ENCODE results near the gene WLS. TPM values are rescaled to one million over a fixed set of nuclear protein-coding genes. Genes with fewer than 3 reads are reported as not detected.

WLS gene
- total RNA-seq, 1 experiment from 2014 or later: 326 TPM

- DNase-seq (ENCODE audit: low spot score): no peak
- in situ Hi-C loops (cut with HindIII; ENCODE audit: low sequenced_read_pairs): no loop called here
These were observed 26.4 kb downstream of the WLS start for GRCh38 chr1:68205794-68206358.

DNA sequence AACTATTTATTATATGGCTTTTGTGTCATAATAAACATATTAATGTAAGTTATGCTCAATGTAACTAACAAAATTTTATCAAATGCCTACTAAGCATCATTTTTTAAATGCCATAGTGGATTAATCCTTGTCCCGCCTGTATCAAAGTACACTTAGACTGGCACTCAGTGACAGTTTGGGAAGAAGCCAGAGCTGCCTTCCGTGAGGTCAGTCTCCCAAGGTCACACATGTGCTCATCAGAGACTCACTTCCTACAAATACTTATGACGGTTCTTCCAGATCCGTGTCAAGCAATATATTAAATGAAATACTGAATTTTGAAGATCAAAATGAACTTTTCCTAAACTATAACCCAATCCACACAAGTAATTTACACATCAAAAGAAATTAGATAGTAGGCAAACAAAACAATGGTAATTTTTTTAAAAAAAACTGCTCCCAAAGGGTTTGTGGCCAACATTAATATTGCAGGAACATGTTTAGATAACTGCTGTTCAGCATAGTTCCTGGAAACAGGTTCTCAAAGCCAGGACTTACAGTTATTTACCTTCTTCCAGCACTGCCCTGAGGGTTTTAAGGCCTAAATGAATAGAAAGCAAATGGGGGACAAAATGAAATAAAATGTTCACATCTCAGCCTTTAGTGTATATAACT is 27.2 kb downstream of the WLS start:
- in situ Hi-C loops (cut with HindIII; ENCODE audit: low sequenced_read_pairs): no loop called here
- no peak for DNase-seq (ENCODE audit: low spot score)

DNA sequence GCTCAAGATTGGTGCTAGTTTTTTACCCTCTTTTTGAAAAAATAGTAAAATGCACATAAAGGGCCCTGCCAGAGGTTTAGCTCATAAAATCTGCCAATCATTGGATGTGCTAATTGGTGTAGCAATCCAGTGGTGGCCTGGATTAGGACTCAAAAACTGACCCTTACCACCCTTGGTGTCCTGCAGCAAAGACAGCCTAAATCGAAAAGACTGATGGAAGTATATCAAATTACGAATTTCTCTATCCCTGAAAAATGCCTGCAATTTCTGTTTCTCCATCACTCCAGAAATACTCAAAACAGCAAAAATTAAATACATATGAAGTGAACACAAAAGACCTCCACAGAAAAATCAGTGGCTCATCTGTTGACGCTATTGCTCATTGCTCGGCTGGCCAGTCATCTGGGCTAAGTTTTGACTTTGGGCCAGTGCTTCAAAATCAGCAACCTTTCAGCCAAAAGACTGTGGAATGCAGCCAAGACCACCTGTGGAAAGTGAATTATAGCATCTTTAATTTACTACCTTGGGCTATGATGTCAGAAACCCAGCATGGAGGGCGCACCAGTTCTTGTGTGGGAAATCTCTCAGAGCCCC is 30.0 kb downstream of the WLS start:
- in situ Hi-C loops (cut with HindIII; ENCODE audit: low sequenced_read_pairs): no loop called here
- DNase-seq (ENCODE audit: low spot score): no peak

DNA sequence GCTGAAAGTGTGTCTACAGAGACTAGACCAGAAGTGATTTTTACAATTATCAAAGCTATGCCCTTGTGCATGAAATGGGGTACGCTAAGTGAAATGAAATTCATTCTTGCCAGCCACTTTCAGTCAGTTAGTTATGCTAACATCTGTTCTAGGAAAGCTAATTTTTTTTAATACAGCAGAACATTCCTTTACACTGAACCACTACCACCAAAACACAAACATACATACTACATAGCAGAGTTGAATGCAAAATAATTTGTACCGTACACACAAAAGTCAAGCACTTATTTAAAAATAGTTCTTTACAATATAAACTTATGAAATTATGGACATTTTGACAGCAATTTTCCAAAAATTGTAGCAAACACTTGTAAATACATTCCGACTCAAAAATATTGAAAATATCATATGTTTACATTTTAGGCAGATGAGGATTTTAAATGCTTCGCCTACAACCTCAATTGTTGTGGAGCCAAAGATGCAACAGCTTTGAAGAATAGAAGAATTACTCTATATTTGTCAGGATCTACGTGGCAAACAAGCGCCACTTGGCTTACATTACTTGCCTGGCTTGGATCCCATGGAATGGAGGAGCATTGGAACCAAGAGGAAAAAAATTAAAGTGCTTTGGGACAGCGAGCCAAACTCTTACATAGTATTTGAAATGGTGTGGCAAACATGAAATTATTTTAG is 30.6 kb downstream of the WLS start:
- DNase-seq (ENCODE audit: low spot score): no peak
- in situ Hi-C loops (cut with HindIII; ENCODE audit: low sequenced_read_pairs): no loop called here

- no peak for DNase-seq (ENCODE audit: low spot score)
- in situ Hi-C loops (cut with HindIII; ENCODE audit: low sequenced_read_pairs): no loop called here
These were observed 32.7 kb downstream of the WLS start for GRCh38 chr1:68199603-68200002.

DNA sequence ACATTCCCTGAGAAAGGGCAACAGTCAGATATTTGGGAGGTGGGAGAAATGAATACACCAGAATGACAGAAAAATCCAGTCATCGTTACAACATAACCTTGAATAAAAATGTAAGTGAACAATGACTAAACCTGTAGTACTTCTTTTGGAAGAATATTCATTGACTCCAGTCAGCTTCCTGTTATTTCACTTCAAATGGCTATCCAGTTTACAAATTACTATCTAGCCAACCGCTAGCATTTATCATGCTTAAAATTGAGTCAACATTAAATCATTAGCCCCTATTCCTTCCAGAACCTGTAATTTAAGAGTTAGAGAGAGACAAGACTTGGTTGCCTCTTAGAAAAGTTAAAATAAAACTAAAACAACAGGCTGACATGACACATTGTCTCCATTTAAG is 33.6 kb downstream of the WLS start:
- no peak for DNase-seq (ENCODE audit: low spot score)
- in situ Hi-C loops (cut with HindIII; ENCODE audit: low sequenced_read_pairs): no loop called here

DNA sequence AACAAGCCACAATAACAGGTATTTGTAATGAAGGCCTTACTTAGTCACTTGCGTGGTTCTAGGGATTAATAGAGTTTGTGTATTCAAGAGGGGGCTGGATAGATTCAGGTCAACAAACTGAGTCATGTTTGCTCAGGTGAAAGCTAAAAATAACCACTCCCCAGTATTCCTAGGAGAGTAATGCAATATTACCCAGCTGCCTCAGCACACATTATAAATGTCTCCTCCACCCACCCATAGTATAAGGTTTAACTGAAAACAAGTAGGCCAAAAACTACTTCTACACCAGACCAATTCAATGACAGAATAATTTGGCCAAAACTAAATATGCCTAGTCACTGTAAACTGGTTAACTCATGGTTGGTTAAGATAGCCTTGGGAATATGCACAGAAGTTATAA is 34.4 kb downstream of the WLS start:
- in situ Hi-C loops (cut with HindIII; ENCODE audit: low sequenced_read_pairs): no loop called here
- DNase-seq (ENCODE audit: low spot score): no peak

DNA sequence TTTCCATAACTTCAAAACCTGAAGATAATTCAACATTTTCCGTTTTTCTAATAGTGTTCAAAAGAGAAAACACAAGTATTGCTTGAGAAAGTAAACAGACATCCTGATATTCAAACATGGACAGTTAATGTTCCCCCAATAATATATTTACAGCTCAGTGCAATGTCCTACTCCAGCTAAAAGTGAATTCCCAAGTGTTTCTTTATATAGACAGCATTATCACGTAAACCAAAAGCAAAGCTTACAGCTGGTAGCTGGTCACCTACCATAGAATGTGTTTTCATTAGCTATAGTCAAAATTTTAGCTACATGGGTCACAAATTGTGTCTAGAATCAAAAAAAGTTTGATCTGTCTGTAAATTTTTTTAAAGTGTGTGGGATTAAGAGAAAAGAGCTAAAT is 34.9 kb downstream of the WLS start:
- in situ Hi-C loops (cut with HindIII; ENCODE audit: low sequenced_read_pairs): no loop called here
- no peak for DNase-seq (ENCODE audit: low spot score)

DNA sequence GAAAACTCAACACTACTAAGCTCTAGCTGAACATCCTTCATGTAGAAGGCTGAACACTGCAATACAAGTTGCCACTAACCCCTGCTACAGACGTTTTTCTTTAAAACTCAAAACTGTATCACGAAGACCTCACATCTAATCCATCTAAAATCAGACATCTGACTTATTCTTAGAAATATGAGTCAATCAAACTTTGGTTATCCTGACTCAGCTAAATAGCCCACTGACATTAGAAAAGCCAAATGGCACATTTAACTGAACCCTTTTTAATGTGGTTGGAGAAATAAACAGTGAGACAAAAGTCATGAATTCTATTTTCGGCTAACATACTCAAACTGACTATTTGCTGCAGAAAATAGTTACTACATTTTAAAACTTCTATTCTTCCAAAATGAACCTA is 35.6 kb downstream of the WLS start:
- no peak for DNase-seq (ENCODE audit: low spot score)
- in situ Hi-C loops (cut with HindIII; ENCODE audit: low sequenced_read_pairs): no loop called here

DNA sequence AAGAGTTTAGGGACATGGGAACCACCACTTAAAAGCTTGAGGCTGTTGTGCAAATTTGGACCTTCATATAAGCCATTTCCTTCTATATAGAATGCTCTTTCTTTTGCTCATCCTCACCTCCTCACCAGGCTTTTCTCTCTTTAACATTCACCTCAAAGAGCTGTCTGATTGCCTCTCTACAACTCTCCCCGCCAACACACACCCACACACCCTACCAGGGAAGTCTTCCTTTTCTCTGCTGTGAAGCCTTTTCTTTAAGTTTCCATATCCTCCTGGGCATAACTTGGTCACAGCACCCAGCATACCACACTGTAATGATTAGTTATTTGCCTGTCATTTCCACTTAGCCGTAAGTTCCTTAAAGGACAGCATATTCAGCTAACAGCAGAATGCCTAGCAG is 40.6 kb downstream of the WLS start:
- no peak for DNase-seq (ENCODE audit: low spot score)

DNA sequence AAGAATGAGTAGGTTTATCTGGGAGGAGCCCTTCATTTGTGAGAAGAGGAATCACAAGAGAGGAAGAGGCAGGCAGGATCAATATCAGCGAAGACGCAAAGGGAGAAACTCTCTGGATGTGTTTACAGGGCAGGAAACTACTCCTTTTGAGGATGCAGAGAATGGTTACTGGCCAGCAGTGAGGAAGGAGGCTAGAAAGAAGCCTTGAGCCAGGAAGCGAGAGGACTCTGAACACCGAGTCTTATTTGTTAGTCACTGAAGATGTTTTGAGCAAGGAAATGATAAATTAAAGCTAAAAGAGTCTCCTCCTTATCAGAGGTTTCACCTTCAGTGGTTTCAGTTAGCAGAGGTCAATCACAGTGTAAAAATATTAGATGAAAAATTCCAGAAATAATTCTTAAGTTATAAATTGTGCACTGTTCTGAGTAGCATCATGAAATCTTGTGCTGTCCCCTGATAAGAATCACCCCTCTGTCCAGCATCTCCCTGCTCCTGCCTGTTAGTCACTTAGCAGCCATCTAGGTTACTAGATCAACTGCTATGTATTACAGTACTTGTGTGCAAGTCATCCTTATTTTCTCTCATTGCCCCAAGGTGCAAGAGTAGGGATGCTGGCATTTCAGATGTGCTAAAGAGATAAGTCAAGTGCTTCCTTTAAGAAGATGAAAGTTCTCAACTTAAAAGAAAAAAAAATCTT is 43.5 kb downstream of the WLS start:
- DNase-seq (ENCODE audit: low spot score): no peak
- in situ Hi-C loops (cut with HindIII; ENCODE audit: low sequenced_read_pairs): no loop called here

More for the DNA sequence above, 40.6 kb downstream of the WLS start:
- in situ Hi-C loops (cut with HindIII; ENCODE audit: low sequenced_read_pairs): no loop called here

DNA sequence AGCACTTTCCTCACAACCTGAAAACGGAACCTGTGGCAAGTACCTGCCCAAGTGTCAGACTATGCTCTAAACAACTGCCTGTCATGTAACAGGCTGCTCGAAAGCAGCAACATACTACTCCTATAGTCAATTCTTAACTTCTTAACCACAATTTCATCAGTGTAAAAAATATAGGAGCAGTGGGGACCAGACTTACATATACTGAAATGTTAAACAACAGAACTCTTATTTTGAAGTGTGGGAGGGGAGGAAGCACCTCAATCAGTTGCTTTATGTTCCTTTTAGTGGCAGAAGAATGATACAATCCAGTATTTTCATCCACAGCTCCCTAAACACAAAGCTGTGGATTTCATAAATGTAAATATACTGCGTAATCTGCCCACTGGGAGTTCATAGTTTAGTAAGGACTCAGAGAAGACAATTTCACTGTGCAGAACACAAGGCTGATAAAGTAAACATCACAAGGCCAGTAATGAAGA is 44.2 kb downstream of the WLS start:
- DNase-seq (ENCODE audit: low spot score): no peak
- in situ Hi-C loops (cut with HindIII; ENCODE audit: low sequenced_read_pairs): no loop called here

DNA sequence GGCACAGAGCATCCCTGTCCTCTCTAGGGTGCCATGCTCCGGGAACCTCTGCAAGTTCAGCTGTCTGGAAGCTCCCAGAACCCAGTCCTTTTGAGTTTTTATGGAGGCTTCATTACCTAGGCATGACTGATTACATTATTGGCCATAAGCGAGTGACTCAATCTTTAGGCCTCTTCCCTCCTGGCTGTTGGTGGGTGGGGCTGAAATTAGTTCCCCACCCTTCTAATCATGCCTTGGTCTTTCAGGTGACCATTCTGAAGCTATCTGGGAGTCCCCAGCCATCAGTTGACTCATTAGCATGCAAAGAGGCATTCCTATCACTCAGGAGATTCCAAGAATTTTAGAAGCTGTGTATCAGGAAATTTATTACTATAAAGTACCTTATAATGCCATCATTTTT is 46.6 kb downstream of the WLS start:
- in situ Hi-C loops (cut with HindIII; ENCODE audit: low sequenced_read_pairs): no loop called here
- no peak for DNase-seq (ENCODE audit: low spot score)

DNA sequence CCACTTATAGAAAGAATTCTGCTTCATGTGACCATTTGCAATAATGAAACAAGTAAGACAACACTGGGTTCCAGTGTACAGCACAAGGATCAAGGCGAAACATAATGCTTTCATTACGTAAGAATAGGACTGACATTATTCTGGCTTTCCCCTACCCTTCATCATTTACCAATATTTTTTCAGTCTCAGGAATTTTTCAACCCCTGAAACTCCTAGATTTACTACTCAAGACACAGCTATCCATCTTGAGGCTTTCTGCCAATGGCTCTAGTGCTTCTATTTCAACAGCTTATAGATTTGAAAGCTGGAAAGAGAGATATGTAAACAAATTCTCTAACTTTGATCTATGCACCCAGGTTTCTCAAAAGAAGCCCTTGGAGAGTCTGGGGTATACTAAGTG is 48.4 kb downstream of the WLS start:
- in situ Hi-C loops (cut with HindIII; ENCODE audit: low sequenced_read_pairs): no loop called here

DNA sequence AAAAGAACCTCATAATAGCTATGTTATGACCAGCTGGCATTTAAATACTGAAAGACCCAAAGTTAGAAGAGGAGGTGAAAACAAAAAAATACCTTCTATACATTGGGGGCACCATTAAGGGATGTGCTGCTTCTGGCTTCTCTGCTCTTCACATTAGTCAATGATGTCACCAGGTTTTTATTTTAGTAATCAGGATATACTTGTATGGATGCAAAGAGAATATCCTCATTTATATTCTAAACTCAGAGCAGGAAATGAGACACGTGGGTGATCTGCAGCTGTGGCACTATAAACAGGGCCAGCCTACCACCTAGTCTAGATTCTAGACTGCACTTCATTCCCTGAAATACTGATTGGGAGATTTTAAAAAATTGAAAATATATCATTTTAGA is 51.2 kb downstream of the WLS start:
- DNase-seq (ENCODE audit: low spot score): no peak
- in situ Hi-C loops (cut with HindIII; ENCODE audit: low sequenced_read_pairs): no loop called here

More for the DNA sequence above, 48.4 kb downstream of the WLS start:
- DNase-seq (ENCODE audit: low spot score): no peak

DNA sequence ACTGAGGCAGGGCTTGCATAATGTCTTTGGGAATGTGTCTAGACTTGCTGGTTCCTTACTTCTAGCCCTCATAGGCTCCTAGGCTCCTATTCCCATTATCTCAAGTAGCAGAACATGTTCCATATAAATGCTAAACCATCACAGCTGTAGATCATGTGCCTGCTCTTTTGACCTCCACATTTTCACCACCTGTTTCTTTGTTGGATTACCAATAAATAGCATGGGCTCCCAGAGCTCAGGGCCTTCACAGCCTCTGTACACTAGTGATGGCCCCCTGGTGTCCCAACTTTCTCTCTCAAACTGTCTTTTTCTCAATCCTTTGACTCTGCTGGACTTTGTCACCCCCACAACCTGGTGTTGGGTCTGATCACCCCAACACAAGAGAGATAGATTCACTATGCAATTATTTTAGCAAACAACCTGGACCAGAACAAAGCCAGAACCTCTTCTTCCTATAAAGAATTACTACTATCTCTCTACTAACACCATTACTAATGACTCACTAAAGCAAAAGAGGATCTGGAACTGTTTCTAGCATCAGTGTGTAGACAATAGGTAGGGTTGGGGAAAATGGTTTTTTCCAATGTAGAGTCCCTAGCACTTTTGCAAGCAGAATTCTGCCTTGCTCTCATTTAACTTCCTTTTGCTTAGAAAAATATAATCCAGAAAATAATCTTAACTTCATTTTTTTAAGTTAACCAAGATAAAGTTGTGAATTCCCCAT is 51.7 kb downstream of the WLS start:
- no peak for DNase-seq (ENCODE audit: low spot score)
- in situ Hi-C loops (cut with HindIII; ENCODE audit: low sequenced_read_pairs): no loop called here

DNA sequence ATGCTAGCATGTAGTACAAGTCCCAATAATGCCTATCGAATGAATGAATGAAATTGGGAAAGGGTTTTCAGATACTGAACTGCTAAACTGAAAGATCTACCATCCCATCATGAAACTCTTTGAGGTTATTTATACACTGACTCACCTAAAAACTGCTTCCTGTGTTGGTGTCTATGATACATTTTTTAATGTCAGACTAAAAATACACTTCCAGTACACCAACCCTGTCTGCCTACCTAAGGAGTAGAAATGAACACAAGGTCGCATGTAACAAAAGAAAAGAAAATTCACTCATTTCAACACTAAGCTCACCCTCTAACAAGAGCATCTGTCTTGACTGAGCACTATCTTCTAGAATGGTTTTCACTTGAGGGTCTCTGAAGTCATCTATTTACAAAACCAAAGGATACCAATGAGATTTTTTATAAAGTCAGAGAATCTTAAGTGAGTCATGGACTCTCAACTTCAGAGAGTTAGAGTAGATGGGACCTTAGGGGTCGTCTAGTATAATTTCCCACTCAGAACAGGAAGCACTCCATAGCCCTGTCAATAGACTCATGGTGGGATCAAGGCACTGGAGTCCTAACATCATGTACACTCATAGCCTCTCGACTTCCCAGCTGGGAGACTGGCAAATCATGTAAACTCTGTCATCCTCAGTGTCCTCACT is 53.4 kb downstream of the WLS start:
- no peak for DNase-seq (ENCODE audit: low spot score)
- in situ Hi-C loops (cut with HindIII; ENCODE audit: low sequenced_read_pairs): no loop called here

GRCh38 chr1:68175621-68176398 is 56.5 kb downstream of the WLS start:
- peak; percentile 3 for DNase-seq (ENCODE audit: low spot score)
- in situ Hi-C loops (cut with HindIII; ENCODE audit: low sequenced_read_pairs): no loop called here
